Upper lobe of left lung (tissue), 4 donors: ENCODE data around the gene SMAD1.

ENCODE experiments used
- CTCF ChIP-seq, 6 experiments: fragments of 450-650 bp in 4 of 6; fragments of 200-600 bp in 2 of 6; sonication (generic) in 2 of 6; IDR thresholded peaks; one replicate each; pipeline ENCODE4 v1.5.1; 2016 to 2019; ENCODE audit warnings: antibody characterized with exemption in 6 of 6
- POLR2A ChIP-seq, 4 donors: fragments of 450-650 bp; IDR thresholded peaks; one replicate each; pipeline ENCODE4 v1.5.1; 2016 to 2017; ENCODE audit warnings: antibody characterized with exemption in 4 of 4, mild to moderate bottlenecking in 2 of 4

- no peak for TF ChIP-seq POLR2A (IDR thresholded peaks at IDR 0.05)
- no peak for TF ChIP-seq CTCF (IDR thresholded peaks at IDR 0.05)
Measured at GRCh38 chr4:145494666-145495270, 13.1 kb downstream of the SMAD1 start.
